HepG2 (cell line): Measurements from ENCODE around the gene CIROP. TPM values are rescaled to one million over a fixed set of nuclear protein-coding genes. Genes with fewer than 3 reads are reported as not detected.

Source experiments
- ATAC-seq: fragments of 200-7000 bp; cut with Tn5 transposase; 3 replicates; pipeline ENCODE4 v1.9.1; 2020; ENCODE audit warnings: mild to moderate bottlenecking, moderate library complexity
- BruUV-seq: library from RNA; stranded (reverse); fragments of 400-500 nt; replicated peaks from 2 replicates; lab custom pipeline; 2021; lab: Mats Ljungman, UMichigan
- CTCF ChIA-PET: fragments of 300-600 bp; formaldehyde crosslinking; extraction: SDS; loops from one replicate; lab custom pipeline; 2021; ENCODE audit warnings: low total read pairs, inconsistent platforms, low intra/inter-chr PET ratio; lab: Yijun Ruan, JAX
- POLR2A ChIA-PET: fragments of 350-600 bp; sonication (Branson Sonifier 250); formaldehyde crosslinking; loops from one replicate; lab custom pipeline; 2020; ENCODE audit warnings: antibody characterized with exemption, inconsistent platforms; lab: Yijun Ruan, JAX
- DNase-seq: peaks from one replicate; pipeline ENCODE4 v3.0.0-alpha.2; 2015; ENCODE audit warnings: low spot score
- FAIRE-seq: peaks from 3 replicates; lab custom pipeline; 2011; peaks lifted over from hg19 to GRCh38; lab: Jason Lieb, UNC
- H2AFZ ChIP-seq: one replicate; pipeline ENCODE4 v1.6.1; 2011; ENCODE audit warnings: low read length, inconsistent platforms
- H3K27ac ChIP-seq: fragments of 300-600 bp; 3 replicates; pipeline ENCODE4 v1.8.0; 2011; ENCODE audit warnings: mixed run types, mild to moderate bottlenecking, mixed read lengths, low read length, inconsistent platforms; ENCODE audit not compliant: insufficient read depth; ENCODE audit errors: extremely low read length
- H3K27me3 ChIP-seq, 2 experiments: fragments of 200-600 bp in 1 of 2; 2 replicates in 1 of 2; 3 replicates in 1 of 2; pipeline versions ENCODE4 v1.6.0 to v1.8.0; 2011; ENCODE audit warnings: low read length in 2 of 2, mild to moderate bottlenecking in 2 of 2, moderate library complexity in 2 of 2, inconsistent platforms in 1 of 2; ENCODE audit not compliant: insufficient read depth in 2 of 2, control insufficient read depth in 1 of 2
- H3K36me3 ChIP-seq, 2 experiments: fragments of 200-600 bp in 1 of 2; replicated peaks in 1 of 2; 2 replicates in 1 of 2; 3 replicates in 1 of 2; pipeline versions ENCODE4 v1.5.1 to v1.8.0; 2011; ENCODE audit warnings: low read length in 2 of 2, inconsistent platforms in 1 of 2; ENCODE audit not compliant: insufficient read depth in 2 of 2, control insufficient read depth in 1 of 2
- H3K4me1 ChIP-seq: 2 replicates; pipeline ENCODE4 v1.5.1; 2012; ENCODE audit warnings: low read length, inconsistent platforms; ENCODE audit not compliant: insufficient read depth
- H3K4me2 ChIP-seq: 2 replicates; pipeline ENCODE4 v1.6.0; 2011; ENCODE audit warnings: low read depth, low read length, inconsistent platforms
- H3K4me3 ChIP-seq, 3 experiments: fragments of 200-600 bp in 1 of 3; sonication (generic), shearing (Covaris generic) in 1 of 3; replicated peaks in 1 of 3; 2 replicates each; pipeline ENCODE4 v1.5.1; 2011 to 2016; ENCODE audit warnings: low read length in 3 of 3, inconsistent platforms in 2 of 3, low read depth in 2 of 3, mild to moderate bottlenecking in 2 of 3, control low read depth in 1 of 3, mixed read lengths in 1 of 3; ENCODE audit not compliant: insufficient read depth in 1 of 3
- H3K79me2 ChIP-seq: one replicate; pipeline ENCODE4 v1.6.1; 2011; ENCODE audit warnings: low read length, inconsistent platforms; ENCODE audit not compliant: insufficient read depth
- H3K9ac ChIP-seq: 2 replicates; pipeline ENCODE4 v1.6.0; 2011; ENCODE audit warnings: mild to moderate bottlenecking, low read depth, low read length, inconsistent platforms; ENCODE audit not compliant: insufficient read depth
- H3K9me3 ChIP-seq: 2 replicates; pipeline ENCODE4 v1.5.1; 2012; ENCODE audit warnings: mild to moderate bottlenecking, low read length
- H4K20me1 ChIP-seq: 2 replicates; pipeline ENCODE4 v1.6.0; 2011; ENCODE audit warnings: inconsistent platforms, mild to moderate bottlenecking, low read length, moderate library complexity; ENCODE audit not compliant: insufficient read depth
- HMGXB4 ChIP-seq, 2 experiments: sonication (generic) in 1 of 2; formaldehyde crosslinking in 1 of 2; IDR thresholded peaks; 2 replicates each; pipeline versions ENCODE4 v1.4.0 to v1.6.1; 2018 to 2020; ENCODE audit warnings: missing genetic modification reagents in 2 of 2, borderline replicate concordance in 1 of 2, low read depth in 1 of 2, mild to moderate bottlenecking in 1 of 2, missing biosample characterization in 1 of 2
- MED1 ChIP-seq: sonication (generic); formaldehyde crosslinking; IDR thresholded peaks from 2 replicates; pipeline ENCODE4 v1.4.0; 2020; ENCODE audit warnings: missing genetic modification reagents
- MXD3 ChIP-seq: IDR thresholded peaks from 2 replicates; pipeline ENCODE4 v1.6.1; 2016; ENCODE audit warnings: mild to moderate bottlenecking, missing biosample characterization, missing genetic modification reagents
- NFE2L1 ChIP-seq: sonication (generic); formaldehyde crosslinking; IDR thresholded peaks from 2 replicates; pipeline ENCODE4 v1.4.0; 2020; ENCODE audit warnings: missing genetic modification reagents, mild to moderate bottlenecking, borderline replicate concordance
- PATZ1 ChIP-seq: sonication (generic); formaldehyde crosslinking; IDR thresholded peaks from 2 replicates; pipeline ENCODE4 v1.4.0; 2020; ENCODE audit warnings: missing genetic modification reagents
- STAG1 ChIP-seq: sonication (generic); formaldehyde crosslinking; IDR thresholded peaks from 2 replicates; pipeline ENCODE4 v1.4.0; 2020; ENCODE audit warnings: missing genetic modification reagents
- ZBTB2 ChIP-seq: sonication (generic); formaldehyde crosslinking; IDR thresholded peaks from 2 replicates; pipeline ENCODE4 v1.8.0; 2022; ENCODE audit warnings: low read depth, missing genetic modification reagents
- ZKSCAN1 ChIP-seq: fragments of 150-350 bp; IDR thresholded peaks from 2 replicates; pipeline ENCODE4 v1.6.1; 2014; ENCODE audit warnings: low read length
- ZNF350 ChIP-seq: sonication (generic); formaldehyde crosslinking; IDR thresholded peaks from 2 replicates; pipeline ENCODE4 v1.4.0; 2020; ENCODE audit warnings: mild to moderate bottlenecking, low read depth, missing genetic modification reagents, borderline replicate concordance
- ZNF513 ChIP-seq: sonication (generic); formaldehyde crosslinking; conservative IDR thresholded peaks from 2 replicates; pipeline ENCODE4 v1.5.0; 2020; ENCODE audit warnings: missing genetic modification reagents
- ZNF552 ChIP-seq: sonication (generic); formaldehyde crosslinking; IDR thresholded peaks from 2 replicates; pipeline ENCODE4 v1.9.0; 2022; ENCODE audit warnings: missing genetic modification reagents, mild to moderate bottlenecking, borderline replicate concordance
- ZNF740 ChIP-seq: sonication (generic); formaldehyde crosslinking; IDR thresholded peaks from 2 replicates; pipeline ENCODE4 v1.4.0; 2020; ENCODE audit warnings: missing genetic modification reagents
- ZNF768 ChIP-seq: sonication (generic); formaldehyde crosslinking; IDR thresholded peaks from 2 replicates; pipeline ENCODE4 v1.4.0; 2020; ENCODE audit warnings: missing genetic modification reagents
- ZNF891 ChIP-seq: sonication (generic); formaldehyde crosslinking; IDR thresholded peaks from 2 replicates; pipeline ENCODE4 v1.5.0; 2020; ENCODE audit warnings: mild to moderate bottlenecking, missing genetic modification reagents
- WGBS: methylation state at CpG from one replicate; pipeline ENCODE4 v1.1.6; 2017; ENCODE audit warnings: low lambda C conversion rate; 5-methylcytosine and 5-hydroxymethylcytosine counted together
- in situ Hi-C: cut with HindIII; loops from 2 replicates; pipeline ENCODE4 v1.10.0; 2017; ENCODE audit warnings: low pct_unique_long_range_greater_than_20kb; ENCODE audit not compliant: extremely low pct_ligation_motif_present
- intact Hi-C: fragments of 100-400 bp; cut with micrococcal nuclease; formaldehyde crosslinking; loops from one replicate; pipeline ENCODE4 v1.10.0; 2022; ENCODE audit not compliant: unreplicated experiment
- polyA plus RNA-seq, 8 experiments: library from polyadenylated mRNA; depleted of rRNA in 3 of 8; stranded (reverse) in 7 of 8; unstranded in 1 of 8; fragments of >200 nt; fragmentation: Illumina TruSeq in 4 of 8; extraction: Trizol in 4 of 8; gene quantifications; 2 replicates each; pipeline versions ENCODE4 v1.2.1 to v1.2.3, GENCODE V29; 2011 to 2016; ENCODE audit warnings: low read depth in 4 of 8, missing spikeins in 1 of 8, mixed read lengths in 1 of 8; ENCODE audit not compliant: insufficient read depth in 1 of 8
- total RNA-seq, 5 experiments: library from RNA; depleted of rRNA; stranded (reverse); fragments of >200 nt; fragmentation: Illumina TruSeq; extraction: Trizol; gene quantifications; 2 replicates each; pipeline ENCODE4 v1.2.3, GENCODE V29; 2016; ENCODE audit warnings: low read depth in 1 of 5

Gene CIROP
- total and polyA plus RNA-seq, 2 of the 13 experiments (the other 11 are each of a cell fraction or from before 2014, with no cell fraction given), result 0.07 TPM; not detected in 1

GRCh38 chr14:23054000-23054811 is 50.6 kb downstream of the CIROP start:
- WGBS, result 46% methylated on average over 17 of the region's 17 CpGs
- DNase-seq, result no peak
- no peak for FAIRE-seq
- H3K79me2 ChIP-seq, result no peaks in the 10 kb centered on the region
- in situ Hi-C loops, result loop anchor here (5.0 kb wide), 2 partner anchors 67 to 497 kb away; no protein-coding TSS in a partner anchor
- H4K20me1 ChIP-seq, result peaks cover 11% of the 10 kb centered on the region; the same call in 1 of the 2 replicates
- intact Hi-C loops, result no loop called here
- H3K27me3 ChIP-seq, result peaks cover 0 to 6% of the 10 kb centered on the region in 2 experiments; a peak in 1 of 5 replicates
- no peaks in the 10 kb centered on the region for H3K9me3 ChIP-seq
- ChIA-PET CTCF (interaction anchor here (1.1 to 8.5 kb wide), 5 partner anchors 60 to 124 kb away, joined by 3 to 173 read pairs (median 29); no protein-coding TSS in a partner anchor), POLR2A (interaction anchor here (1.1 to 7.4 kb wide), 4 partner anchors 41 to 76 kb away, joined by 3 to 72 read pairs (median 32); partner anchors contain the start of genes ACIN1 and C14orf119)
- no peak overlapping the region for H3K4me3 ChIP-seq
- no peak overlapping the region for H2AFZ ChIP-seq
- peak; percentile 10 for ATAC-seq
- no peak overlapping the region for H3K27ac ChIP-seq
- no TSS peak for BruUV-seq
- H3K36me3 ChIP-seq, result peaks cover 6 to 7% of the 10 kb centered on the region in 2 experiments; a peak in 4 of 5 replicates
- no peak overlapping the region for H3K9ac ChIP-seq
- H3K4me2 ChIP-seq, result no peak overlapping the region
- peaks cover 26% of the 10 kb centered on the region for H3K4me1 ChIP-seq
- TF ChIP-seq MXD3 (CRISPR knock-in tag), result 0 out of 2 replicates have a peak, but pooled peaks have one; percentile 12
- TF ChIP-seq STAG1 (CRISPR knock-in tag), result peak; percentile 88
- TF ChIP-seq ZNF552 (CRISPR knock-in tag), result no peak
- 0 out of 4 replicates have a peak, but pooled peaks of 1 of the 2 experiments have one; percentile 47 for TF ChIP-seq HMGXB4 (CRISPR knock-in tag; IDR thresholded peaks at IDR 0.05; ENCODE audit: borderline replicate concordance in 1 of 2, low read depth in 1 of 2)
- TF ChIP-seq ZNF768, result peak; percentile 11; the same call in 1 of the 2 replicates
- peak; percentile 69 for TF ChIP-seq ZNF740 (CRISPR knock-in tag)
- TF ChIP-seq NFE2L1 (CRISPR knock-in tag), result peak; percentile 18; the same call in 1 of the 2 replicates
- no peak for TF ChIP-seq ZNF350 (CRISPR knock-in tag)
- TF ChIP-seq MED1 (CRISPR knock-in tag), result no peak
- 0 out of 2 replicates have a peak, but pooled peaks have one; percentile 43 for TF ChIP-seq ZNF891 (CRISPR knock-in tag)
- no peak for TF ChIP-seq ZNF513 (CRISPR knock-in tag)
- no peak for TF ChIP-seq ZBTB2
- TF ChIP-seq ZKSCAN1, result no peak
- peak; percentile 58 for TF ChIP-seq PATZ1
